Hematopoietic multipotent progenitor cell treated with erythropoietin and hydrocortisone succinate and interleukin-3 and kit ligand, for 15 days (in vitro differentiated cells): ENCODE data around the gene ROS1.
A peak's percentile ranks its signal among the peaks of the same experiment; 100 is the strongest.
"Not testable (repeated sequence)": the region's sequence is repeated elsewhere in the genome, so short reads cannot be mapped to it uniquely, and the experiment has no call there.

ENCODE experiments used
- DNase-seq: peaks from one replicate; pipeline ENCODE4 v3.0.0-alpha.2; 2015; ENCODE audit warnings: low spot score

The ROS1 gene

GRCh38 chr6:117380298-117380697 is 45.4 kb downstream of the ROS1 start:
- DNase-seq: no peak

- DNase-seq: no peak
Observed at GRCh38 chr6:117375446-117375845, 50.3 kb downstream of the ROS1 start.

- DNase-seq: no peak
Observed at GRCh38 chr6:117373211-117373813, 52.4 kb downstream of the ROS1 start.

- DNase-seq: not testable (repeated sequence)
Observed at GRCh38 chr6:117372289-117372688, 53.5 kb downstream of the ROS1 start.

GRCh38 chr6:117371492-117371891 is 54.2 kb downstream of the ROS1 start:
- DNase-seq: no peak

- DNase-seq: no peak
Observed at GRCh38 chr6:117359581-117359980, 66.2 kb downstream of the ROS1 start.

GRCh38 chr6:117354671-117355070 is 71.1 kb downstream of the ROS1 start:
- DNase-seq: no peak

GRCh38 chr6:117352466-117353081 is 73.2 kb downstream of the ROS1 start:
- no peak for DNase-seq

- DNase-seq: no peak
Observed at GRCh38 chr6:117351521-117351920, 74.2 kb downstream of the ROS1 start.

GRCh38 chr6:117346142-117346930 is 79.4 kb downstream of the ROS1 start:
- peak; percentile 30 for DNase-seq

GRCh38 chr6:117345292-117345610 is 80.5 kb downstream of the ROS1 start:
- DNase-seq: no peak

- DNase-seq: no peak
Observed at GRCh38 chr6:117344444-117345291, 81.1 kb downstream of the ROS1 start.

GRCh38 chr6:117338567-117338966 is 87.2 kb downstream of the ROS1 start:
- DNase-seq: no peak

- no peak for DNase-seq
Observed at GRCh38 chr6:117329926-117330325, 95.8 kb downstream of the ROS1 start.

GRCh38 chr6:117328500-117328899 is 97.2 kb downstream of the ROS1 start:
- no peak for DNase-seq

- DNase-seq: no peak
Observed at GRCh38 chr6:117328005-117328389, 97.7 kb downstream of the ROS1 start.

- DNase-seq: no peak
Observed at GRCh38 chr6:117327149-117328004, 98.4 kb downstream of the ROS1 start.

GRCh38 chr6:117326396-117326795 is 99.3 kb downstream of the ROS1 start:
- no peak for DNase-seq

- DNase-seq: no peak
Observed at GRCh38 chr6:117317261-117317660, 108.5 kb downstream of the ROS1 start.

- no peak for DNase-seq
Observed at GRCh38 chr6:117311726-117312125, 114.0 kb downstream of the ROS1 start.

- DNase-seq: no peak
Observed at GRCh38 chr6:117311310-117311709, 114.4 kb downstream of the ROS1 start.

GRCh38 chr6:117309611-117310010 is 116.1 kb downstream of the ROS1 start:
- no peak for DNase-seq
